ENCODE results near the gene RHAG. TPM values are rescaled to one million over a fixed set of nuclear protein-coding genes. Genes with fewer than 3 reads are reported as not detected.
"Not testable (repeated sequence)": the region's sequence is repeated elsewhere in the genome, so short reads cannot be mapped to it uniquely, and the experiment has no call there.

The RHAG gene
- total and polyA plus RNA-seq, 2 of the 8 experiments (the other 6 are each of a cell fraction or from before 2014, with no cell fraction given) = not detected

DNA sequence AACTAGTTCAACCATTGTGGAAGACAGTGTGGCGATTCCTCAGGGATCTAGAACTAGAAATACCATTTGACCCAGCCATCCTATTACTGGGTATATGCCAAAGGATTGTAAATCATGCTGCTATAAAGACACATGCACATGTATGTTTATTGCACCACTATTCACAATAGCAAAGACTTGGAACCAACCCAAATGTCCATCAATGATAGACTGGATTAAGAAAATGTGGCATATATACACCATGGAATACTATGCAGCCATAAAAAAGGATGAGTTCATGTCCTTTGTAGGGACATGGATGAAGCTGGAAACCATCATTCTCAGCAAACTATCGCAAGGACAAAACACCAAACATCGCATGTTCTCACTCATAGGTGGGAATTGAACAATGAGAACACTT lies 32.6 kb downstream of the RHAG start:
- H3K56ac ChIP-seq (replicated peaks; ENCODE audit: insufficient read length, low read depth, low read length); H3K9me3 ChIP-seq (ENCODE audit: insufficient read depth in 2 of 2, low read depth in 1 of 2, low read length in 1 of 2); H3K23me2 ChIP-seq (ENCODE audit: low read depth, low read length); H3K4me2 ChIP-seq (ENCODE audit: insufficient read depth in 1 of 2, low read depth in 2 of 2, low read length in 2 of 2); H4K91ac ChIP-seq (replicated peaks; ENCODE audit: insufficient read length, low read length); H3K27ac ChIP-seq (ENCODE audit: low read depth, low read length); H2AK5ac ChIP-seq (ENCODE audit: low read depth, low read length); H4K5ac ChIP-seq (ENCODE audit: insufficient read length, low read depth, low read length); H4K8ac ChIP-seq (ENCODE audit: extremely low read depth, insufficient read depth, low read length); H3K18ac ChIP-seq (ENCODE audit: extremely low read depth, low read length); H3K36me3 ChIP-seq (ENCODE audit: control insufficient read depth in 2 of 4, insufficient read depth in 4 of 4, low read length in 3 of 4); H2BK20ac ChIP-seq (ENCODE audit: low read length); H2BK120ac ChIP-seq (replicated peaks; ENCODE audit: low read depth, low read length); H3K23ac ChIP-seq (ENCODE audit: insufficient read length); H3K79me1 ChIP-seq (ENCODE audit: low read depth, low read length); FAIRE-seq; H2BK15ac ChIP-seq (ENCODE audit: low read length); H3K4me3 ChIP-seq (ENCODE audit: extremely low read depth in 1 of 4, insufficient read depth in 2 of 4, low read depth in 3 of 4, low read length in 4 of 4); H3K27me3 ChIP-seq (replicated peaks in 1 of 4; ENCODE audit: control insufficient read depth in 3 of 4, extremely low read depth in 1 of 4, insufficient read depth in 3 of 4, low read length in 3 of 4); H3K4me1 ChIP-seq (replicated peaks in 1 of 4; ENCODE audit: control insufficient read depth in 3 of 4, insufficient read depth in 4 of 4, low read length in 3 of 4); H3K9ac ChIP-seq (replicated peaks in 1 of 4; ENCODE audit: extremely low read depth in 1 of 4, low read depth in 3 of 4, low read length in 3 of 4); H3K4ac ChIP-seq (replicated peaks; ENCODE audit: insufficient read length, low read depth, low read length); H2AFZ ChIP-seq (ENCODE audit: low read length); H3K79me2 ChIP-seq (ENCODE audit: control insufficient read depth in 1 of 2, insufficient read depth in 2 of 2, low read length in 2 of 2); H4K20me1 ChIP-seq (replicated peaks in 1 of 2; ENCODE audit: control insufficient read depth in 1 of 2, insufficient read depth in 2 of 2, low read length in 2 of 2); H2BK5ac ChIP-seq (ENCODE audit: low read depth, low read length); H3K14ac ChIP-seq (ENCODE audit: insufficient read length); POLR2A ChIA-PET (ENCODE audit: partially characterized antibody); H2BK12ac ChIP-seq (ENCODE audit: low read depth, low read length); DNase-seq (ENCODE audit: low read depth in 1 of 2, low spot score in 2 of 2): not testable (repeated sequence)
- WGBS, 2 experiments (ENCODE audit: extremely low coverage in 1 of 2, insufficient coverage in 1 of 2, insufficient read length in 1 of 2, insufficient replicate concordance in 2 of 2, low coverage in 1 of 2, low lambda C conversion rate in 2 of 2, missing lambda C conversion rate in 1 of 2) = 84% methylated on average over 3 of the region's 3 CpGs; no CpG with 5 or more reads in 1 of the 2 experiments
- CTCF ChIA-PET (ENCODE audit: partially characterized antibody) = interaction anchor here (4.8 to 7.6 kb wide), 2 partner anchors 54 to 73 kb away, joined by 35 to 43 read pairs; partner anchors contain the start of gene C6orf141
